ENCODE results near the gene SLC16A6.

DNA sequence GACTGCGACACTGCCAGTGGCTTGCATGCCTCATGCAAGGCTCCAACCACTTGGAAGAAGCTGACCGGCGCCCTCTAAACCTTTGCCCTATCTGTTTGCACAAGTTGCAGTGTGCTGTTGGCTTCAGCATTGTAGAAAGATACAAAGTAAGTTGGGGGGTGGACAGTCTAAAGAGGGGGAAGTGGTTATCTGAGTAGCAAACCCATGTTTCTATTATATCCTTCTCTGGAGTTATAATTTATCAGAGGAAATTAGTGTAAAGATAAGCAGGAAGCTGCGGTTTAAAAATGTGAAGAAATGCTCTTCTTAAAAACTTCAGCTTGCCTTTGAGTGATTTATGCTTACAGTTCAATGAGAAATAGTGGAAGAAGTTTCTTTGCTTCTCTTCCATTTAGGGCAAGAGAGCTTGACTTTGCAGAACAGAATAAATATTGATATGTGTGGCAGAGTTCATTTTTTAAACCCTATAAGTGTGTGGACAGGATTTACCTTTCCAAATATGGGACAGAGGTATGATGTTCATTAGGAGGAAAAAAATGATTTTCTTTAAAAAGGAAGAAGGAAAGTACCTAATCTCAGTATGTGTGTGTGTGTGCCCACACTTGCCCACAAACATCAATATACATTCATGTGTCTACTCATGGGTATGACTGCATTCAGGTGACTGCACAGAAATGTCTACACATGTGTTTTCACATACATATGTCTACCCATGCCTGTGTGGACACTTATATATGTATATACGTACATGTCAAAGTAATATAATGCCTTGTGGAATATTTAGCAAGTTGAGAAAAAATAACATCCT lies 35.0 kb downstream of the SLC16A6 start:
- TF ChIP-seq POLR2A (IDR thresholded peaks at IDR 0.05; ENCODE audit: low read depth, low read length) (no peak), POLR2AphosphoS5 (IDR thresholded peaks at IDR 0.05; ENCODE audit: low read depth, low read length) (no peak), TAF1 (IDR thresholded peaks at IDR 0.05; ENCODE audit: low read depth, low read length) (no peak), SPI1 (IDR thresholded peaks at IDR 0.05; ENCODE audit: low read depth, low read length) (no peak), POU2F2 (IDR thresholded peaks at IDR 0.05; ENCODE audit: low read depth, low read length) (no peak)
